ENCODE measurements around the gene KIF3C. TPM values are rescaled to one million over a fixed set of nuclear protein-coding genes. Genes with fewer than 3 reads are reported as not detected.
"Not testable (repeated sequence)": the region's sequence is repeated elsewhere in the genome, so short reads cannot be mapped to it uniquely, and the experiment has no call there.

Gene KIF3C
- total RNA-seq, 1 donor from 2014 or later = 29.7 TPM

DNA sequence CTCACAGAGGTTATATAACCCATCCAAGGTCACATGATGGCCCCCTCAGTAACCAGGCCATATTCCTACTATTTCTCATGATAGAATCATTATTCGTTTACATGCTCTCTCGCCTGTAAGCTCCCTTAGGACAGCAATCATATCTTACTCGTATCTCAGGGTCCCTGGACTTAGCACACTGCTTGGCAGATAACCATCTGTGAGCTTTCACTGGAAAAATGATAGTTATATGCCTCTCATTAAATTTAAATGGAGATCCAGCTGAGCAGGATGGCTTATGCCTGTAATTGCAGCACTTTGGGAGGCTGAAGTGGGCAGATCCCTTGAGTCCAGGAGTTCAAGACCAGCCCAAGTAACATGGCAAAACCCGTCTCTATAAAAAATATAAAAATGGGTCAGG, 21.9 kb downstream of the KIF3C start:
- H3K27ac Mint-ChIP-seq (ENCODE audit: unreplicated experiment) = no peak overlapping the region
- peaks cover 6% of the 10 kb centered on the region for H3K4me1 Mint-ChIP-seq (ENCODE audit: unreplicated experiment)
- TF ChIP-seq, protein P1, sequence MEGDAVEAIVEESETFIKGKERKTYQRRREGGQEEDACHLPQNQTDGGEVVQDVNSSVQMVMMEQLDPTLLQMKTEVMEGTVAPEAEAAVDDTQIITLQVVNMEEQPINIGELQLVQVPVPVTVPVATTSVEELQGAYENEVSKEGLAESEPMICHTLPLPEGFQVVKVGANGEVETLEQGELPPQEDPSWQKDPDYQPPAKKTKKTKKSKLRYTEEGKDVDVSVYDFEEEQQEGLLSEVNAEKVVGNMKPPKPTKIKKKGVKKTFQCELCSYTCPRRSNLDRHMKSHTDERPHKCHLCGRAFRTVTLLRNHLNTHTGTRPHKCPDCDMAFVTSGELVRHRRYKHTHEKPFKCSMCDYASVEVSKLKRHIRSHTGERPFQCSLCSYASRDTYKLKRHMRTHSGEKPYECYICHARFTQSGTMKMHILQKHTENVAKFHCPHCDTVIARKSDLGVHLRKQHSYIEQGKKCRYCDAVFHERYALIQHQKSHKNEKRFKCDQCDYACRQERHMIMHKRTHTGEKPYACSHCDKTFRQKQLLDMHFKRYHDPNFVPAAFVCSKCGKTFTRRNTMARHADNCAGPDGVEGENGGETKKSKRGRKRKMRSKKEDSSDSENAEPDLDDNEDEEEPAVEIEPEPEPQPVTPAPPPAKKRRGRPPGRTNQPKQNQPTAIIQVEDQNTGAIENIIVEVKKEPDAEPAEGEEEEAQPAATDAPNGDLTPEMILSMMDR (IDR thresholded peaks at IDR 0.05) = no peak
- no peak for DNase-seq (ENCODE audit: extremely low spot score, unreplicated experiment)
- no peaks in the 10 kb centered on the region for H3K27me3 Mint-ChIP-seq (ENCODE audit: unreplicated experiment)
- H3K9me3 Mint-ChIP-seq (ENCODE audit: unreplicated experiment) = no peaks in the 10 kb centered on the region
- H3K4me3 Mint-ChIP-seq (ENCODE audit: unreplicated experiment) = no peak overlapping the region
- peaks cover 13% of the 10 kb centered on the region for H3K36me3 Mint-ChIP-seq (ENCODE audit: unreplicated experiment)

DNA sequence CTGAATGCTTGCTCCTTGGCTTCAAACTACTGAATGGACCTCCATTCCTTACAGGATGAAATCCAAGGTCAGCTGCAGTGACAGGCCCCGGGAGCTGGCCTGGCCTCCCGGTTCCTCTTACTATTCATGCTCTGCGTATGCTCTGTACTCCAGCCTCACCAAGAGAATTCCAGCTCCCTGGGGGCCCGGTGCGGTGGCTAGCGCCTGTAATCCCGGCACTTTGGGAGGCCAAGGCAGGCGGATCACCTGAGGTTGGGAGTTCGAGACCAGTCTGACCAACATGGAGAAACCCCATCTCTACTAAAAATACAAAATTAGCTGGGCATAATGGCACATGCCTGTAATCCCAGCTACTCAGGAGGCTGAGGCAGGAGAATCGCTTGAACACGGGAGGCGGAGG, 23.7 kb downstream of the KIF3C start:
- H3K4me1 Mint-ChIP-seq (ENCODE audit: unreplicated experiment); H3K9me3 Mint-ChIP-seq (ENCODE audit: unreplicated experiment); H3K27me3 Mint-ChIP-seq (ENCODE audit: unreplicated experiment); H3K27ac Mint-ChIP-seq (ENCODE audit: unreplicated experiment); H3K36me3 Mint-ChIP-seq (ENCODE audit: unreplicated experiment); DNase-seq (ENCODE audit: extremely low spot score, unreplicated experiment); H3K4me3 Mint-ChIP-seq (ENCODE audit: unreplicated experiment): not testable (repeated sequence)

DNA sequence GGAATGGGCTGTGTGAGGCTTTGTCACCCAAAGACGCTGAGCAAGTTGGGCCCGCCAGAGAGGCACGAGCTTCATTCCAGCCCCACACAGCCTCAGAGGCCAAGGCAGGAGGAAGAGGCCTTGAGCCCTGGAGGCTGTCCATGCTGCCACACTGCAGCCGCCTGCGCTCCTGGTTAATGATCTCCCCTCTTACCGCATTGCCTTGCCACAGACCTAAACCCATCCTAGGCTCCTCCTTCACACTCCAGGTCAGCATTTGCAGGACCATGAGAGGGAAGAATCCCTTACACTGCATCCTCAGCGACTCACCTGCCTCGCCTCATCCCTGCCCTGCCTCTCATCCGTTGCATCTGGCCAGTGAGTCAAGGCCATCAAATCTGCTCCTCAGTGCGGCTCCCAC, 24.6 kb downstream of the KIF3C start:
- H3K4me1 Mint-ChIP-seq (ENCODE audit: unreplicated experiment) = peaks cover 6% of the 10 kb centered on the region
- no peaks in the 10 kb centered on the region for H3K27me3 Mint-ChIP-seq (ENCODE audit: unreplicated experiment)
- no peaks in the 10 kb centered on the region for H3K9me3 Mint-ChIP-seq (ENCODE audit: unreplicated experiment)
- TF ChIP-seq, protein P1 (IDR thresholded peaks at IDR 0.05) = no peak
- no peak overlapping the region for H3K4me3 Mint-ChIP-seq (ENCODE audit: unreplicated experiment)
- peaks cover 8% of the 10 kb centered on the region for H3K36me3 Mint-ChIP-seq (ENCODE audit: unreplicated experiment)
- no peak overlapping the region for H3K27ac Mint-ChIP-seq (ENCODE audit: unreplicated experiment)
- no peak for DNase-seq (ENCODE audit: extremely low spot score, unreplicated experiment)

DNA sequence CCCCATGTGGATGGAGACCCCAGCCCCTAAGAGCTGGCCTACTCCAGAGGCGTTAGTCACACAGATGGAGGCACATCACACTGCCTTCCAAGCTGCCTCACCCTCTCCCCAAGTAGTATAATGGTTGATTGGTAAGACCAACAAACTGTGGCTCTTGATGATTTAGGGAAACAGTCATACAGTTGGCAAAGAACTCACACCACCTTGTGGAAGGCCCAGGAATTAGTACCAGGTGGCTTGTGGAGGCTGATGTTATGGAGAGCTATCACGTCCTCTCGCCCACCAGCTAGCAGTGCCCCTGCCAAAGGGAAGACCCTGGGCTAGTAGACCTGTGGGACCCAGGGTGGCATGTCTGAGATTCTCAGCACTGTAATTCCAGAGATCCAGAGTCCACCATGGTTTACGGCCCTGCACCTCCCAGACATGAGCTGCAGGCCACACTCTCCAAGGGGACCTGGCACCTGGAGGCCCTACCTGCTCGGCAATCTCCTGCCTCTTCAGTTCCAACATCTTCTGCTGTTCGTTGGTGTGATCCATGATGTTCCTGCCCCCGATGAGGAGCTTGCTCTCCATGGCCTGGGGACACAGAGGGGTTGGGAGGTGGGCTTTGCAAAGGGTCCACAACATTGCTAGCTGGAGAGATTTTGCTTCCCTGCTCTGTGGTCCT, 26.3 kb downstream of the KIF3C start:
- Mint-ChIP-seq H3K27me3 (ENCODE audit: unreplicated experiment) (no peaks in the 10 kb centered on the region), H3K36me3 (ENCODE audit: unreplicated experiment) (peaks cover 8% of the 10 kb centered on the region), H3K9me3 (ENCODE audit: unreplicated experiment) (no peaks in the 10 kb centered on the region), H3K4me3 (ENCODE audit: unreplicated experiment) (no peak overlapping the region), H3K27ac (ENCODE audit: unreplicated experiment) (no peak overlapping the region), H3K4me1 (ENCODE audit: unreplicated experiment) (peaks cover 1% of the 10 kb centered on the region)
- TF ChIP-seq, protein P1 (IDR thresholded peaks at IDR 0.05) = no peak
- DNase-seq (ENCODE audit: extremely low spot score, unreplicated experiment) = no peak

DNA sequence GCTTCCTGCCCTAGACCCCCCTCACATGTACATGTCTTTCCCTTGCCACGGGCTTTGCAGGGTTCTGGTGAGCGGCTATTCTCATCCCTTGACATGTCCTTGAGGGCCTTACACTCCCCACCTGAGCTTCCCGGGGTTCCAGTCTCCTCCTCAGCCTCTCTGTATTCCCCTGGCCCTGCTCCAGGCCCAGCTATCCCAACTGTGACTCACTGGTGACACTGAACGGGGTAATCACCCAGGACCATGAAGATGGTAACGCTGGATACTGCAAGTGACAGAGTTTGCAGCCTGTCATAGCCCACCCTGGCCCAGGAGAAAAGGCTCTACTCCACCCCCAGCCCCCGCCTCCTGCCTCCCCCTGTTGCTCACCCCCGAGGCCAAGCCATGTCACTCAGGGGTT, 27.3 kb downstream of the KIF3C start:
- no peak overlapping the region for H3K4me3 Mint-ChIP-seq (ENCODE audit: unreplicated experiment)
- TF ChIP-seq, protein P1 (IDR thresholded peaks at IDR 0.05) = no peak
- H3K27me3 Mint-ChIP-seq (ENCODE audit: unreplicated experiment) = no peaks in the 10 kb centered on the region
- H3K9me3 Mint-ChIP-seq (ENCODE audit: unreplicated experiment) = no peaks in the 10 kb centered on the region
- no peak for DNase-seq (ENCODE audit: extremely low spot score, unreplicated experiment)
- no peaks in the 10 kb centered on the region for H3K4me1 Mint-ChIP-seq (ENCODE audit: unreplicated experiment)
- H3K27ac Mint-ChIP-seq (ENCODE audit: unreplicated experiment) = no peak overlapping the region
- peaks cover 8% of the 10 kb centered on the region for H3K36me3 Mint-ChIP-seq (ENCODE audit: unreplicated experiment)
